Nephron (organoid): Measurements from ENCODE around the gene CORT.

Experiments
- H3K27ac Mint-ChIP-seq, 3 experiments: 2 replicates each; pipeline ENCODE4 v1.8.0; 2020; ENCODE audit warnings: mixed read lengths in 3 of 3, mild to moderate bottlenecking in 2 of 3, moderate library complexity in 1 of 3
- H3K27me3 Mint-ChIP-seq: 2 replicates; pipeline ENCODE4 v1.8.0; 2021; ENCODE audit warnings: low read depth, mild to moderate bottlenecking, moderate library complexity, mixed read lengths
- H3K36me3 Mint-ChIP-seq: 2 replicates; pipeline ENCODE4 v1.8.0; 2020; ENCODE audit warnings: low read depth, mixed read lengths
- H3K4me1 Mint-ChIP-seq: 2 replicates; pipeline ENCODE4 v1.8.0; 2020; ENCODE audit warnings: mixed read lengths
- H3K4me3 Mint-ChIP-seq, 3 experiments: 2 replicates each; pipeline ENCODE4 v1.8.0; 2020; ENCODE audit warnings: mild to moderate bottlenecking in 3 of 3, mixed read lengths in 3 of 3, moderate library complexity in 2 of 3
- H3K9me3 Mint-ChIP-seq: 2 replicates; pipeline ENCODE4 v1.8.0; 2020; ENCODE audit warnings: mixed read lengths
- CTCF ChIP-seq, 3 experiments: fragments of 200-600 bp; sonication (generic); IDR thresholded peaks; one replicate each; pipeline ENCODE4 v1.5.0; 2021; ENCODE audit warnings: antibody characterized with exemption in 3 of 3; ENCODE audit not compliant: unreplicated experiment in 3 of 3

The CORT gene

GRCh38 chr1:10495952-10496351, 46.1 kb downstream of the CORT start:
- H3K4me3 Mint-ChIP-seq = peak overlapping the region in 1 of 3 experiments; percentile 21
- peaks cover 9% of the 10 kb centered on the region for H3K4me1 Mint-ChIP-seq
- no peaks in the 10 kb centered on the region for H3K9me3 Mint-ChIP-seq
- no peak for TF ChIP-seq CTCF (IDR thresholded peaks at IDR 0.05; ENCODE audit: unreplicated experiment in 3 of 3)
- peaks cover 5% of the 10 kb centered on the region for H3K36me3 Mint-ChIP-seq
- peak overlapping the region; percentile 81 to 94 (median 88) for H3K27ac Mint-ChIP-seq
- peaks cover 4% of the 10 kb centered on the region for H3K27me3 Mint-ChIP-seq

- no peak for TF ChIP-seq CTCF (IDR thresholded peaks at IDR 0.05; ENCODE audit: unreplicated experiment in 3 of 3)
- no peaks in the 10 kb centered on the region for H3K9me3 Mint-ChIP-seq
- H3K4me1 Mint-ChIP-seq = peaks cover 9% of the 10 kb centered on the region
- H3K27me3 Mint-ChIP-seq = peaks cover 4% of the 10 kb centered on the region
- peaks cover 5% of the 10 kb centered on the region for H3K36me3 Mint-ChIP-seq
- H3K27ac Mint-ChIP-seq = peak overlapping the region in 1 of 3 experiments; percentile 33
- H3K4me3 Mint-ChIP-seq = no peak overlapping the region
Observed at GRCh38 chr1:10497109-10497508, 47.3 kb downstream of the CORT start.

- Mint-ChIP-seq H3K4me3 (no peak overlapping the region), H3K27me3 (no peaks in the 10 kb centered on the region), H3K27ac (no peak overlapping the region), H3K4me1 (peaks cover 9% of the 10 kb centered on the region), H3K36me3 (peaks cover 5% of the 10 kb centered on the region), H3K9me3 (no peaks in the 10 kb centered on the region)
- no peak for TF ChIP-seq CTCF (IDR thresholded peaks at IDR 0.05; ENCODE audit: unreplicated experiment in 3 of 3)
Observed at GRCh38 chr1:10498231-10498630, 48.4 kb downstream of the CORT start.
